Loucy (cell line): ENCODE data around the gene SLC6A11.
A peak's percentile ranks its signal among the peaks of the same experiment; 100 is the strongest.

Source experiments
- H2AFZ ChIP-seq: fragments of 200-600 bp; sonication (generic); 2 replicates; pipeline ENCODE4 v1.6.0; 2016; ENCODE audit warnings: antibody characterized with exemption, mild to moderate bottlenecking, low read length, moderate library complexity
- H3F3A ChIP-seq: fragments of 200-600 bp; 2 replicates; pipeline ENCODE4 v1.6.0; 2016; ENCODE audit warnings: antibody characterized with exemption, low read depth, mild to moderate bottlenecking
- H3K27me3 ChIP-seq: fragments of 200-600 bp; sonication (generic); 2 replicates; pipeline ENCODE4 v1.6.1; 2014; ENCODE audit warnings: low read length, mild to moderate bottlenecking; ENCODE audit not compliant: insufficient read depth, poor library complexity, severe bottlenecking
- H3K36me3 ChIP-seq: fragments of 200-600 bp; sonication (generic); 2 replicates; pipeline ENCODE4 v1.6.1; 2016; ENCODE audit warnings: low read length; ENCODE audit not compliant: insufficient read depth
- H3K4me1 ChIP-seq: fragments of 200-600 bp; sonication (generic); 2 replicates; pipeline ENCODE4 v1.5.1; 2014; ENCODE audit warnings: low read length, mild to moderate bottlenecking; ENCODE audit not compliant: insufficient read depth, poor library complexity, severe bottlenecking
- H3K4me2 ChIP-seq: fragments of 200-600 bp; sonication (generic); 2 replicates; pipeline ENCODE4 v1.6.0; 2014; ENCODE audit warnings: antibody characterized with exemption, low read length, low read depth, mild to moderate bottlenecking; ENCODE audit not compliant: poor library complexity, severe bottlenecking
- H3K4me3 ChIP-seq: fragments of 200-600 bp; sonication (generic); 2 replicates; pipeline ENCODE4 v1.5.1; 2014; ENCODE audit warnings: low read length, mild to moderate bottlenecking, mixed read lengths; ENCODE audit not compliant: poor library complexity, severe bottlenecking
- H3K79me2 ChIP-seq: fragments of 200-600 bp; sonication (generic); 2 replicates; pipeline ENCODE4 v1.6.1; 2014; ENCODE audit warnings: low read length; ENCODE audit not compliant: insufficient read depth
- H3K9ac ChIP-seq: fragments of 200-600 bp; sonication (generic); 2 replicates; pipeline ENCODE4 v1.6.0; 2014; ENCODE audit warnings: mild to moderate bottlenecking, low read depth, low read length, moderate library complexity; ENCODE audit not compliant: poor library complexity, severe bottlenecking
- H3K9me2 ChIP-seq: fragments of 200-600 bp; sonication (generic); replicated peaks from 2 replicates; pipeline ENCODE4 v1.6.1; 2016; ENCODE audit warnings: low read depth, low read length, mixed read lengths
- H3K9me3 ChIP-seq: fragments of 200-600 bp; sonication (generic); 2 replicates; pipeline ENCODE4 v1.6.1; 2014; ENCODE audit warnings: mild to moderate bottlenecking, antibody characterized with exemption, low read length, low read depth; ENCODE audit not compliant: insufficient read depth
- H4K20me1 ChIP-seq: fragments of 200-600 bp; sonication (generic); 2 replicates; pipeline ENCODE4 v1.6.0; 2014; ENCODE audit warnings: antibody characterized with exemption, low read length, mild to moderate bottlenecking; ENCODE audit not compliant: insufficient read depth, poor library complexity, severe bottlenecking
- CTCF ChIP-seq: fragments of 200-600 bp; sonication (generic); conservative IDR thresholded peaks from 2 replicates; pipeline ENCODE4 v1.5.1; 2014; ENCODE audit warnings: mild to moderate bottlenecking, antibody characterized with exemption, low read length
- EZH2phosphoT487 ChIP-seq: fragments of 200-600 bp; IDR thresholded peaks from 2 replicates; pipeline ENCODE4 v1.6.1; 2018; ENCODE audit warnings: antibody characterized with exemption, mild to moderate bottlenecking, moderate library complexity, borderline replicate concordance

The SLC6A11 gene

GRCh38 chr3:10983219-10983916, 167.3 kb downstream of the SLC6A11 start:
- no peaks in the 10 kb centered on the region for H3K4me1 ChIP-seq
- no peaks in the 10 kb centered on the region for H4K20me1 ChIP-seq
- no peaks in the 10 kb centered on the region for H3F3A ChIP-seq
- H3K4me3 ChIP-seq, result no peak overlapping the region
- no peaks in the 10 kb centered on the region for H3K36me3 ChIP-seq
- TF ChIP-seq CTCF (peak; percentile 88), EZH2phosphoT487 (no peak)
- no peaks in the 10 kb centered on the region for H3K9me2 ChIP-seq
- H3K9me3 ChIP-seq, result no peaks in the 10 kb centered on the region
- no peak overlapping the region for H2AFZ ChIP-seq
- H3K9ac ChIP-seq, result no peak overlapping the region
- no peaks in the 10 kb centered on the region for H3K79me2 ChIP-seq
- H3K27me3 ChIP-seq, result no peaks in the 10 kb centered on the region
- no peak overlapping the region for H3K4me2 ChIP-seq

GRCh38 chr3:10984371-10984896, 168.4 kb downstream of the SLC6A11 start:
- Histone ChIP-seq H3K9me3 (no peaks in the 10 kb centered on the region), H3K9ac (no peak overlapping the region), H2AFZ (no peak overlapping the region), H3K4me2 (no peak overlapping the region), H3K9me2 (no peaks in the 10 kb centered on the region), H4K20me1 (no peaks in the 10 kb centered on the region), H3K4me1 (no peaks in the 10 kb centered on the region), H3K4me3 (no peak overlapping the region), H3K79me2 (no peaks in the 10 kb centered on the region), H3K27me3 (no peaks in the 10 kb centered on the region), H3K36me3 (no peaks in the 10 kb centered on the region), H3F3A (no peaks in the 10 kb centered on the region)
- TF ChIP-seq EZH2phosphoT487, result no peak
- no peak for TF ChIP-seq CTCF

GRCh38 chr3:10985181-10985580, 169.2 kb downstream of the SLC6A11 start:
- Histone ChIP-seq H3K9me3 (no peaks in the 10 kb centered on the region), H4K20me1 (no peaks in the 10 kb centered on the region), H3K4me3 (no peak overlapping the region), H3K36me3 (no peaks in the 10 kb centered on the region), H3K27me3 (no peaks in the 10 kb centered on the region), H3K9me2 (no peaks in the 10 kb centered on the region), H3K4me2 (no peak overlapping the region), H3F3A (no peaks in the 10 kb centered on the region), H3K4me1 (no peaks in the 10 kb centered on the region), H3K9ac (no peak overlapping the region), H3K79me2 (no peaks in the 10 kb centered on the region), H2AFZ (no peak overlapping the region)
- no peak for TF ChIP-seq EZH2phosphoT487
- TF ChIP-seq CTCF, result no peak
